K562 (cell line): ENCODE data around the gene PPM1M. TPM values are rescaled to one million over a fixed set of nuclear protein-coding genes. Genes with fewer than 3 reads are reported as not detected.

ENCODE experiments used
- ATAC-seq: fragments of 200-7000 bp; cut with Tn5 transposase; 3 replicates; pipeline ENCODE4 v1.9.1; 2020; ENCODE audit warnings: moderate library complexity
- Bru-seq: library from RNA; stranded (reverse); fragments of 400-500 nt; gene quantifications from one replicate; lab custom pipeline; 2021; lab: Mats Ljungman, UMichigan
- BruChase-seq, 2 experiments: library from RNA; stranded (reverse); fragments of 400-500 nt; gene quantifications; one replicate each; lab custom pipeline; 2021; lab: Mats Ljungman, UMichigan
- BruUV-seq: library from RNA; stranded (reverse); fragments of 400-500 nt; replicated peaks from 2 replicates; lab custom pipeline; 2021; lab: Mats Ljungman, UMichigan
- CTCF ChIA-PET: fragments of 300-600 bp; formaldehyde crosslinking; extraction: SDS; loops from one replicate; lab custom pipeline; 2021; ENCODE audit warnings: low intra/inter-chr PET ratio; lab: Yijun Ruan, JAX
- POLR2A ChIA-PET: fragments of 300-600, 350-650 bp; sonication (Branson Sonifier 250); formaldehyde crosslinking; extraction: SDS; loops from one replicate; lab custom pipeline; 2021; ENCODE audit warnings: antibody characterized with exemption, inconsistent platforms; lab: Yijun Ruan, JAX
- DNase-seq, 4 experiments: peaks; one replicate each; pipeline versions ENCODE4 v3.0.0 to v3.0.0-alpha.2; 2011 to 2018; ENCODE audit warnings: low spot score in 3 of 4, mixed read lengths in 3 of 4; ENCODE audit errors: extremely low read depth in 1 of 4
- FAIRE-seq: peaks from 2 replicates; lab custom pipeline; 2011; peaks lifted over from hg19 to GRCh38; lab: Jason Lieb, UNC
- H2AFZ ChIP-seq: 2 replicates; pipeline ENCODE4 v1.6.0; 2011; ENCODE audit warnings: low read depth, low read length, control low read depth, inconsistent platforms
- H3K27ac ChIP-seq: fragments of 200-600 bp; 3 replicates; pipeline ENCODE4 v1.8.0; 2011; ENCODE audit warnings: low read depth, mild to moderate bottlenecking, control low read depth, inconsistent platforms, low read length, moderate library complexity, mixed read lengths; ENCODE audit errors: extremely low read depth
- H3K27me3 ChIP-seq, 2 experiments: fragments of 300-600 bp in 1 of 2; 2 replicates in 1 of 2; 3 replicates in 1 of 2; pipeline versions ENCODE4 v1.6.0 to v1.8.0; 2011; ENCODE audit warnings: inconsistent platforms in 2 of 2, low read length in 2 of 2, mild to moderate bottlenecking in 1 of 2, mixed read lengths in 1 of 2, moderate library complexity in 1 of 2; ENCODE audit not compliant: control insufficient read depth in 2 of 2, insufficient read depth in 2 of 2
- H3K36me3 ChIP-seq: fragments of 300-600 bp; 3 replicates; pipeline ENCODE4 v1.8.0; 2011; ENCODE audit warnings: mild to moderate bottlenecking, low read length, inconsistent platforms; ENCODE audit not compliant: control insufficient read depth, insufficient read depth
- H3K4me1 ChIP-seq, 2 experiments: fragments of 200-600 bp in 1 of 2; replicated peaks in 1 of 2; 2 replicates in 1 of 2; 3 replicates in 1 of 2; pipeline versions ENCODE4 v1.5.1 to v1.8.0; 2011; ENCODE audit warnings: inconsistent platforms in 2 of 2, low read length in 2 of 2, mild to moderate bottlenecking in 1 of 2, mixed read lengths in 1 of 2, moderate library complexity in 1 of 2; ENCODE audit not compliant: control insufficient read depth in 2 of 2, insufficient read depth in 2 of 2
- H3K4me2 ChIP-seq: 2 replicates; pipeline ENCODE4 v1.6.1; 2011; ENCODE audit warnings: low read length, control low read depth, inconsistent platforms, mixed read lengths; ENCODE audit not compliant: insufficient read depth
- H3K4me3 ChIP-seq: fragments of 200-600 bp; sonication (generic), shearing (Covaris generic); 2 replicates; pipeline ENCODE4 v1.5.1; 2016; ENCODE audit warnings: control low read depth, inconsistent platforms
- H3K79me2 ChIP-seq: fragments of 200-600 bp; 3 replicates; pipeline ENCODE4 v1.8.0; 2011; ENCODE audit warnings: low read length, inconsistent platforms; ENCODE audit not compliant: control insufficient read depth, insufficient read depth
- H3K9ac ChIP-seq, 2 experiments: 2 replicates each; pipeline versions ENCODE4 v1.6.0 to v1.6.1; 2011; ENCODE audit warnings: low read depth in 2 of 2, low read length in 2 of 2, control low read depth in 1 of 2, inconsistent platforms in 1 of 2, mild to moderate bottlenecking in 1 of 2, mixed read lengths in 1 of 2; ENCODE audit not compliant: insufficient read depth in 1 of 2
- H3K9me1 ChIP-seq: one replicate; pipeline ENCODE4 v1.6.0; 2011; ENCODE audit warnings: inconsistent platforms, mild to moderate bottlenecking, low read length, moderate library complexity; ENCODE audit not compliant: control insufficient read depth, insufficient read depth
- H3K9me3 ChIP-seq: replicated peaks from 2 replicates; pipeline ENCODE4 v1.5.1; 2011; ENCODE audit warnings: low read depth, low read length, inconsistent platforms; ENCODE audit not compliant: control insufficient read depth, insufficient read depth
- H4K20me1 ChIP-seq: replicated peaks from 2 replicates; pipeline ENCODE4 v1.6.1; 2011; ENCODE audit warnings: low read length, inconsistent platforms, mixed read lengths; ENCODE audit not compliant: control insufficient read depth, insufficient read depth
- CBX1 ChIP-seq: sonication (generic); IDR thresholded peaks from 2 replicates; pipeline ENCODE4 v1.6.1; 2016; ENCODE audit warnings: antibody characterized with exemption, low read depth, mild to moderate bottlenecking
- CREB3L1 ChIP-seq: fragments of 450-650 bp; IDR thresholded peaks from 2 replicates; pipeline ENCODE4 v1.6.1; 2014; ENCODE audit warnings: low read depth, mild to moderate bottlenecking, moderate library complexity, borderline replicate concordance
- GATAD2B ChIP-seq: fragments of 450-650 bp; IDR thresholded peaks from 2 replicates; pipeline ENCODE4 v1.6.1; 2017; ENCODE audit warnings: mild to moderate bottlenecking, borderline replicate concordance
- HMGN3 ChIP-seq: IDR thresholded peaks from 2 replicates; pipeline ENCODE4 v1.6.1; 2011; ENCODE audit warnings: borderline replicate concordance, low read depth, mild to moderate bottlenecking, mixed read lengths, low read length; ENCODE audit not compliant: insufficient read length; ENCODE audit errors: extremely low read depth
- NRF1 ChIP-seq, 2 experiments: fragments of 450-650 bp; IDR thresholded peaks in 1 of 2; conservative IDR thresholded peaks in 1 of 2; 2 replicates each; pipeline ENCODE4 v1.6.1; 2014; ENCODE audit warnings: mild to moderate bottlenecking in 2 of 2
- RB1 ChIP-seq: fragments of 450-650 bp; IDR thresholded peaks from 2 replicates; pipeline ENCODE4 v1.6.1; 2017; ENCODE audit warnings: low read depth, mild to moderate bottlenecking
- TEAD1 ChIP-seq, 2 experiments: fragments of 450-650 bp in 1 of 2; sonication (generic) in 1 of 2; formaldehyde crosslinking; IDR thresholded peaks; 2 replicates each; pipeline versions ENCODE4 v1.4.0 to v1.8.0; 2020 to 2022; ENCODE audit warnings: mild to moderate bottlenecking in 2 of 2, missing genetic modification reagents in 1 of 2
- ZNF592 ChIP-seq: fragments of 450-650 bp; IDR thresholded peaks from 2 replicates; pipeline ENCODE4 v1.6.1; 2017; ENCODE audit warnings: antibody characterized with exemption, mild to moderate bottlenecking
- WGBS: fragments of 100-300 bp; shearing (Covaris generic); methylation state at CpG from one replicate; pipeline ENCODE4 v1.1.6; 2016; ENCODE audit warnings: low coverage, mixed read lengths; ENCODE audit not compliant: insufficient coverage; ENCODE audit errors: missing lambda C conversion rate; 5-methylcytosine and 5-hydroxymethylcytosine counted together
- in situ Hi-C: fragments of 300-500 bp; cut with MboI; formaldehyde crosslinking; loops from 4 replicates; pipeline ENCODE4 v1.15.0; 2018; ENCODE audit warnings: inconsistent platforms, mixed read lengths
- intact Hi-C: fragments of 100-400 bp; cut with micrococcal nuclease; formaldehyde crosslinking; loops from 2 replicates; pipeline ENCODE4 v1.14.2; 2022
- long read RNA-seq, 3 experiments: library from polyadenylated mRNA in 2 of 3; library from RNA in 1 of 3; unstranded in 2 of 3; stranded (forward) in 1 of 3; transcript quantifications; one replicate each; pipeline ENCODE4 v2.0.0, GENCODE V29; 2019 to 2022
- polyA minus RNA-seq, 3 experiments: library from RNA; depleted of rRNA, polyadenylated mRNA; stranded (reverse); fragments of >200 nt; gene quantifications; 2 replicates each; pipeline ENCODE4 v1.2.3, GENCODE V29; 2011
- polyA plus RNA-seq, 8 experiments: library from polyadenylated mRNA; depleted of rRNA in 4 of 8; stranded (reverse) in 5 of 8; unstranded in 3 of 8; fragments of >200 nt; fragmentation: Nextera tagmentation in 2 of 8; fragmentation: Illumina TruSeq in 1 of 8; extraction: Ambion mirVana in 2 of 8; extraction: Trizol in 1 of 8; gene quantifications; 2 replicates each; pipeline versions ENCODE4 v1.2.1 to v1.2.3, GENCODE V29; 2011 to 2014; ENCODE audit warnings: inconsistent platforms in 1 of 8, missing spikeins in 1 of 8
- total RNA-seq, 7 experiments: library from RNA; depleted of rRNA in 6 of 7; stranded (reverse); fragments of >200 nt in 6 of 7; fragmentation: Illumina TruSeq in 2 of 7; extraction: Trizol in 2 of 7; gene quantifications; 2 replicates each; pipeline versions ENCODE4 v1.2.1 to v1.2.3, GENCODE V29; 2011 to 2021; ENCODE audit warnings: low replicate concordance in 1 of 7

Gene PPM1M
- 11.6 and 26.7 TPM in 2 replicates for total RNA-seq (2011; cell fraction: chromatin; rRNA removed; ENCODE audit: low replicate concordance)
- total RNA-seq (2011; cell fraction: nucleolus; rRNA removed): 12.4 and 21.7 TPM in 2 replicates
- total RNA-seq (2011; cell fraction: nucleoplasm; rRNA removed): 15.0 and 16.4 TPM in 2 replicates
- total RNA-seq (2014; rRNA removed) (4.4 and 4.5 TPM in 2 replicates), total RNA-seq (2014; rRNA removed; fragmentation: Illumina TruSeq; extraction: Trizol) (3.3 TPM in 2 replicates), total RNA-seq (2015; rRNA removed; fragmentation: Illumina TruSeq; extraction: Trizol) (2.0 and 2.8 TPM in 2 replicates), total RNA-seq (2021) (5.0 and 7.0 TPM in 2 replicates), polyA plus RNA-seq (2011; rRNA removed) (9.2 and 9.9 TPM in 2 replicates), polyA plus RNA-seq (2014; fragmentation: Illumina TruSeq; extraction: Trizol) (6.5 and 6.6 TPM in 2 replicates), polyA plus RNA-seq (2014; fragmentation: Nextera tagmentation; extraction: Ambion mirVana) (1 to 10 TPM; 1.4 to 1.5 TPM), polyA plus RNA-seq (2014; rRNA removed) (4.6 and 6.9 TPM in 2 replicates), polyA minus RNA-seq (2011; rRNA and poly(A)+ RNA removed) (4.8 and 5.7 TPM in 2 replicates), Bru-seq, nascent RNA (percentile 49 among the genes with signal in this experiment), BruChase-seq, experiment 1, labeled RNA remaining after a 2-hour chase (percentile 40 among the genes with signal in this experiment), BruChase-seq, experiment 2, labeled RNA remaining after a 6-hour chase (percentile 47 among the genes with signal in this experiment)
- polyA plus RNA-seq (2011; cell fraction: cytosol; rRNA removed): 9.0 and 11.2 TPM in 2 replicates
- polyA plus RNA-seq (2011; cell fraction: nucleus; rRNA removed): 37.5 and 44.1 TPM in 2 replicates
- 5.9 and 21.1 TPM in 2 replicates for polyA plus RNA-seq (2012)
- 2.2 and 2.7 TPM in 2 replicates for polyA minus RNA-seq (2011; cell fraction: cytosol; rRNA and poly(A)+ RNA removed)
- polyA minus RNA-seq (2011; cell fraction: nucleus; rRNA and poly(A)+ RNA removed): 6.2 and 7.9 TPM in 2 replicates
- long read RNA-seq, experiment 1, transcript PPM1M-202 (10 exons, 2,193 nt): major isoform, 5 of 14 reads
- long read RNA-seq, experiment 1, partial matches to known transcripts: 2 of 14 reads
- long read RNA-seq, experiment 1, other reads (novel, unspliced or antisense): 7 of 14 reads
- long read RNA-seq, experiment 2, partial matches to known transcripts: 0 of 3 reads
- long read RNA-seq, experiment 2, other reads (novel, unspliced or antisense): 2 of 3 reads
- long read RNA-seq, experiment 3, partial matches to known transcripts: 0 of 3 reads
- long read RNA-seq, experiment 3, other reads (novel, unspliced or antisense): 2 of 3 reads

GRCh38 chr3:52245322-52246263 lies at the start of gene PPM1M:
Gene PPM1M (plus strand): TSS chr3:52245759. CDS start chr3:52245825, 66 bp downstream.
- Histone ChIP-seq H2AFZ (peak within 1 kb of the TSS; percentile 77), H4K20me1 (0 out of 2 replicates have a peak, but pooled peaks cover 6% of the 10 kb centered on the region), H3K4me2 (peak within 1 kb of the TSS; percentile 72), H3K36me3 (peaks cover 14% of the 10 kb centered on the region; the same call in 2 of the 3 replicates), H3K27me3 (no peaks in the 10 kb centered on the region), H3K27ac (no peak within 1 kb of the TSS), H3K9me3 (no peaks in the 10 kb centered on the region), H3K4me3 (peak within 1 kb of the TSS; percentile 38), H3K79me2 (peaks cover 3% of the 10 kb centered on the region; the same call in 1 of the 3 replicates), H3K9ac (peak within 1 kb of the TSS; percentile 30 to 82; a peak in 3 of 4 replicates), H3K9me1 (no peaks in the 10 kb centered on the region), H3K4me1 (peaks cover 22 to 23% of the 10 kb centered on the region in 2 experiments; a peak in 4 of 5 replicates)
- POLR2A ChIA-PET: interaction anchor here (1.0 to 1.8 kb wide), 8 partner anchors 10 to 42 kb away, joined by 3 to 8 read pairs (median 5); partner anchors contain the start of genes GLYCTK, TLR9 and WDR82
- no TSS peak for BruUV-seq
- FAIRE-seq (no peak), DNase-seq (peak; percentile 18 to 83 (median 70)), ATAC-seq (peak; percentile 52)
- WGBS: 42% methylated on average over 16 of the region's 98 CpGs
- intact Hi-C loops: no loop called here
- in situ Hi-C loops: no loop called here
- CTCF ChIA-PET: no interaction called here
- TF ChIP-seq GATAD2B (0 out of 2 replicates have a peak, but pooled peaks have one; percentile 57), RB1 (peak; percentile 64), NRF1 (conservative IDR thresholded peaks at IDR 0.05 in 1 of 2, IDR thresholded peaks at IDR 0.05 in 1 of 2) (peak; percentile 19 to 48; a peak in 2 of 4 replicates), HMGN3 (peak; percentile 36), ZNF592 (peak; percentile 78; the same call in 1 of the 2 replicates), CREB3L1 (0 out of 2 replicates have a peak, but pooled peaks have one; percentile 23), TEAD1 (CRISPR knock-in tag; IDR thresholded peaks at IDR 0.05) (peak in 1 of 2 experiments; percentile 65; a peak in 1 of 4 replicates), CBX1 (peak; percentile 18; the same call in 1 of the 2 replicates)
